Activated T-helper 1 cell treated with anti-CD3 and anti-CD28 coated beads, Interleukin-12 subunit alpha, Interleukin-12 subunit beta, Interleukin-2, Interleukin-4 antibody, amounts not matched to agents 30 ng/mL and 10 ng/mL and 1 ng/mL, durations not matched to agents 14 hours and 24 hours and 36 hours (primary cell): ENCODE results near the gene EIF4G3. TPM values are rescaled to one million over a fixed set of nuclear protein-coding genes. Genes with fewer than 3 reads are reported as not detected.
"Not testable (repeated sequence)": the region's sequence is repeated elsewhere in the genome, so short reads cannot be mapped to it uniquely, and the experiment has no call there.

Source experiments
- DNase-seq: peaks from one replicate; pipeline ENCODE4 v3.0.0; 2021; ENCODE audit warnings: low spot score
- H3K27ac Mint-ChIP-seq: one replicate; pipeline ENCODE4 v1.8.0; 2021; ENCODE audit warnings: mild to moderate bottlenecking, mixed read lengths
- H3K27me3 Mint-ChIP-seq: one replicate; pipeline ENCODE4 v1.8.0; 2022; ENCODE audit warnings: mild to moderate bottlenecking, moderate library complexity, mixed read lengths; ENCODE audit not compliant: insufficient read depth
- H3K36me3 Mint-ChIP-seq: one replicate; pipeline ENCODE4 v1.8.0; 2021; ENCODE audit warnings: low read depth, mixed read lengths
- H3K4me1 Mint-ChIP-seq: one replicate; pipeline ENCODE4 v1.8.0; 2021; ENCODE audit warnings: low read depth, mixed read lengths
- H3K4me3 Mint-ChIP-seq: one replicate; pipeline ENCODE4 v1.8.0; 2021; ENCODE audit warnings: mild to moderate bottlenecking, moderate library complexity, mixed read lengths
- H3K9me3 Mint-ChIP-seq: one replicate; pipeline ENCODE4 v1.8.0; 2021; ENCODE audit warnings: mixed read lengths
- intact Hi-C: fragments of 100-400 bp; cut with micrococcal nuclease; formaldehyde crosslinking; loops from one replicate; pipeline ENCODE4 v1.15.1; 2024
- total RNA-seq: library from RNA; stranded (reverse); gene quantifications from 2 replicates; pipeline ENCODE4 v1.2.3, GENCODE V29; 2022

Gene EIF4G3
- total RNA-seq, 1 donor from 2014 or later = 67.5 TPM

DNA sequence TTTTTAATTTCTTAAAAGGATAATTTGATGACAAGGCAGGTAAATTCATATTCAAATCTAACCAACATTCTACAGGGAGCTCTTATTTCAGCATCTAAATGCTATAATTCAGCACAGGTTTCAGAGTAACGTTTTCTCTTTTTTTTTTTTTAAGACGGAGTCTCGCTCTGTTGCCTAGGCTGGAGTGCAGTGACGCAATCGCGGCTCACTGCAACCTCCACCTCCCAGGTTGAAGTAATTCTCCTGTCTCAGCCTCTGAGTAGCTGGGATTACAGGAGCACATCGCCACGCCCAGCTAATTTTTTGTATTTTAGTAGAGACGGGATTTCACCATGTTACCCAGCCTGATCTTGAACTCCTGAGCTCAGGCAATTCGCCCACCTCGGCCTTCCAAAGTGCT is 66.5 kb downstream of the EIF4G3 start:
- no peak for DNase-seq
- no peak overlapping the region for H3K4me3 Mint-ChIP-seq
- H3K27ac Mint-ChIP-seq = no peak overlapping the region
- intact Hi-C loops = no loop called here
- no peaks in the 10 kb centered on the region for H3K27me3 Mint-ChIP-seq
- peaks cover 3% of the 10 kb centered on the region for H3K36me3 Mint-ChIP-seq
- no peaks in the 10 kb centered on the region for H3K4me1 Mint-ChIP-seq
- no peaks in the 10 kb centered on the region for H3K9me3 Mint-ChIP-seq

GRCh38 chr1:21106709-21107108 is 70.0 kb downstream of the EIF4G3 start:
- no peak for DNase-seq
- Mint-ChIP-seq H3K27ac (no peak overlapping the region), H3K36me3 (peaks cover 12% of the 10 kb centered on the region), H3K4me3 (no peak overlapping the region), H3K27me3 (no peaks in the 10 kb centered on the region), H3K4me1 (no peaks in the 10 kb centered on the region), H3K9me3 (no peaks in the 10 kb centered on the region)
- intact Hi-C loops = no loop called here

DNA sequence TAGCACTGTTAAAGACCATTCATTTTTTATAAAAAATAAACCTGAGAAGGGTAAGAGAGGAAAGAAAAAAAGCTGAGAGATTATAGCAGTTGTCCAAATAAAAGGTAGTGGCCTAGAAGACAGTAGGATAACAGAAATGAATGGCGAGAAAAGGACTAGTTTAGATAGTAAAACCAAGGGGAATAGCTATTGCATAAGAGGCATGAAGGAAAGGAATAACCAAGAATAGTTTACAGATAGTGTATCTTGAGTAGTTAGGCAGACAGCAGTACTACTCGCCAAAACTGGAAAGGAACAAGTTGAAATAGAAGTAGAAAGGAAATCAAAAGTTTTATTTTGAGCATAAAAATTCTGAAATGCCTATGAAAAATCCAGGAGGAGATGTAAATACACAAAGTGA is 70.5 kb downstream of the EIF4G3 start:
- Mint-ChIP-seq H3K36me3 (peaks cover 12% of the 10 kb centered on the region), H3K4me3 (no peak overlapping the region), H3K27ac (no peak overlapping the region), H3K9me3 (no peaks in the 10 kb centered on the region), H3K4me1 (no peaks in the 10 kb centered on the region), H3K27me3 (no peaks in the 10 kb centered on the region)
- DNase-seq = no peak
- intact Hi-C loops = no loop called here

- no peaks in the 10 kb centered on the region for H3K4me1 Mint-ChIP-seq
- peaks cover 11% of the 10 kb centered on the region for H3K36me3 Mint-ChIP-seq
Measured at GRCh38 chr1:21105807-21106206, 70.9 kb downstream of the EIF4G3 start.

GRCh38 chr1:21104683-21105082 is 72.0 kb downstream of the EIF4G3 start:
- Mint-ChIP-seq H3K4me1 (no peaks in the 10 kb centered on the region), H3K27ac (no peak overlapping the region), H3K36me3 (peaks cover 15% of the 10 kb centered on the region), H3K27me3 (no peaks in the 10 kb centered on the region), H3K9me3 (no peaks in the 10 kb centered on the region), H3K4me3 (no peak overlapping the region)
- intact Hi-C loops = no loop called here
- no peak for DNase-seq

More at GRCh38 chr1:21105807-21106206, 70.9 kb downstream of the EIF4G3 start:
- H3K4me3 Mint-ChIP-seq = no peak overlapping the region
- DNase-seq = no peak
- intact Hi-C loops = no loop called here
- H3K9me3 Mint-ChIP-seq = no peaks in the 10 kb centered on the region
- H3K27me3 Mint-ChIP-seq = no peaks in the 10 kb centered on the region
- H3K27ac Mint-ChIP-seq = no peak overlapping the region

- Mint-ChIP-seq H3K9me3 (no peaks in the 10 kb centered on the region), H3K27ac (no peak overlapping the region), H3K4me1 (peaks cover 7% of the 10 kb centered on the region), H3K27me3 (no peaks in the 10 kb centered on the region), H3K36me3 (peaks cover 27% of the 10 kb centered on the region), H3K4me3 (no peak overlapping the region)
- intact Hi-C loops = no loop called here
- DNase-seq = no peak
Measured at GRCh38 chr1:21100481-21100921, 76.2 kb downstream of the EIF4G3 start.

GRCh38 chr1:21099869-21100131 is 76.9 kb downstream of the EIF4G3 start:
- H3K4me3 Mint-ChIP-seq = no peak overlapping the region

DNA sequence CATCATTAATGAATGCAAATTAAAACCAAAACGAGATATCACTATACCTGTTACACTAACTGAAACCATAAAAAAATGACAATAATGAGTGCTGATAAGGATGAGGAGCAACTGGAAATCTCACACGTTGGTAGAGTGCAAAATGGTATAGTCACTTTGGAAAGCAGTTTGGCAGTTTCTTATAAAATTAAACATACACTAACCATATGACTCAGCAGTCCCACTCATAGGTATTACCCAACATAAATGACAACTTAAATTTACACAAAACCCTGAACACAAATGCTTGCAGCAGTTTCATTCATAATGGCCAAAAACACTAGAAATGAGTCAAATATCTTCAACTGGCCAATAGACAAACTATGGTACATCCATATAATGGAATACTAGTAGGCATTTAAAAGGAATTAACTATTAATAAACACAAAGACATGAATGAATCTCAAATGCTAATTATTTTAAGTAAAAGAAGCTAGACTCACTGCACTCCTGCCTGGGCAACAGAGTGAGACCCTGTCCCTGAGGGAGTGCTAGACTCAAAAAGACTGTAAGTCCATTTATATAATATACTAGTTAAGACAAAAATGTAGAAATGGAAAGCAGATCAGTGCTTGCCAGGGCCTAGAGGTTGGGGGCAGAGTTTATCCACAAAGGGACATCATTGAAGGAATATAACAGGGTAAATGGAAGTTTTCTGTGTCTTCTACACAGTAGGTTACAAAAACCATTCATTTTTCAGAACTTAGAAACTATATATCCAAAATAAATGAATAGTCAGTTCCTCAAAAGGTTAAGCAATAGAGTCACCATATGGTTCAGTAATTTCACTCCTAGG is 77.4 kb downstream of the EIF4G3 start:
- Mint-ChIP-seq H3K27ac (no peak overlapping the region), H3K27me3 (no peaks in the 10 kb centered on the region), H3K36me3 (peaks cover 30% of the 10 kb centered on the region), H3K9me3 (peaks cover 5% of the 10 kb centered on the region), H3K4me3 (no peak overlapping the region), H3K4me1 (peaks cover 7% of the 10 kb centered on the region)
- intact Hi-C loops = no loop called here
- DNase-seq = no peak

More at GRCh38 chr1:21099869-21100131, 76.9 kb downstream of the EIF4G3 start:
- Mint-ChIP-seq H3K36me3 (peaks cover 29% of the 10 kb centered on the region), H3K4me1 (peaks cover 7% of the 10 kb centered on the region), H3K27me3 (no peaks in the 10 kb centered on the region), H3K27ac (no peak overlapping the region), H3K9me3 (peaks cover 4% of the 10 kb centered on the region)
- intact Hi-C loops = no loop called here
- DNase-seq = no peak

DNA sequence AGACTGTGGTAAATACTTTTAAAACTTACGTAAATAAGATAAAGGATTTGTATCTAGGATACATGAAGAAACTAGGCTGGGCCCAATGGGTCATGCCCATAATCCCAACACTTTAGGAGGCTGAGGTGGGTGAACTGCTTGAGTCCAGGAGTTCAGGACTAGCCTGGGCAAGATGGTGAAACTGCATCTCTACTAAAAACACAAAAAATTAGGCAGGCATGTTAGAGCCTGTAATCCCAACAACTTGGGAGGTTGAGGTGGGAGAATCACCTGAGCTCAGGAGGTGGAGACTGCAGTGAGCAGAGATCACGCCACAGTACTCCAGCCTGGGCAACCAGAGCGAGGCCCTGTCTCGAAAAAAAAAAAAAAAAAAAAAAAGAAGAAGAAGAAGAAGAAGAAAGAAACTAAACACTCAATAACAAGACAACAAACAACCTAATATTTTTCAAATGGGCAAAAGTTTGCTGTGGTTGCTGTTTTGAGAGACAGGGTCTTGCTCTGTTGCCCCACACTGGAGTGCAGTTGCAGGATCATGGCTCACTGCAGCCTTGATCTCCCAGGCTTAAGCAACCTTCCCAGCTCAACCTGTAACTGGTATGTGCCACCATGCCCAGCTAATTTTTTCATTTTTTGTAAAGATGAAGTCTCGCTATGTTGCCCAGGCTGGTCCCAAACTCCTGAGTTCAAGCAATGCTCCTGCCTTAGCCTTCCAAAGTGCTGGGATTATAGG is 78.3 kb downstream of the EIF4G3 start:
- no peak for DNase-seq
- Mint-ChIP-seq H3K9me3 (peaks cover 5% of the 10 kb centered on the region), H3K4me3 (no peak overlapping the region), H3K4me1 (peaks cover 7% of the 10 kb centered on the region), H3K27ac (no peak overlapping the region), H3K27me3 (no peaks in the 10 kb centered on the region), H3K36me3 (peaks cover 29% of the 10 kb centered on the region)
- intact Hi-C loops = no loop called here

GRCh38 chr1:21097729-21098128 is 79.0 kb downstream of the EIF4G3 start:
- intact Hi-C loops = no loop called here
- H3K9me3 Mint-ChIP-seq = peaks cover 5% of the 10 kb centered on the region
- peaks cover 33% of the 10 kb centered on the region for H3K36me3 Mint-ChIP-seq
- no peak for DNase-seq
- no peaks in the 10 kb centered on the region for H3K27me3 Mint-ChIP-seq
- H3K4me3 Mint-ChIP-seq = no peak overlapping the region
- peaks cover 7% of the 10 kb centered on the region for H3K4me1 Mint-ChIP-seq
- H3K27ac Mint-ChIP-seq = no peak overlapping the region

- H3K27ac Mint-ChIP-seq = no peak overlapping the region
- no peak for DNase-seq
- H3K36me3 Mint-ChIP-seq = peaks cover 41% of the 10 kb centered on the region
- peaks cover 7% of the 10 kb centered on the region for H3K4me1 Mint-ChIP-seq
- intact Hi-C loops = no loop called here
- H3K9me3 Mint-ChIP-seq = peaks cover 5% of the 10 kb centered on the region
- no peak overlapping the region for H3K4me3 Mint-ChIP-seq
- no peaks in the 10 kb centered on the region for H3K27me3 Mint-ChIP-seq
Measured at GRCh38 chr1:21095976-21096375, 80.7 kb downstream of the EIF4G3 start.

DNA sequence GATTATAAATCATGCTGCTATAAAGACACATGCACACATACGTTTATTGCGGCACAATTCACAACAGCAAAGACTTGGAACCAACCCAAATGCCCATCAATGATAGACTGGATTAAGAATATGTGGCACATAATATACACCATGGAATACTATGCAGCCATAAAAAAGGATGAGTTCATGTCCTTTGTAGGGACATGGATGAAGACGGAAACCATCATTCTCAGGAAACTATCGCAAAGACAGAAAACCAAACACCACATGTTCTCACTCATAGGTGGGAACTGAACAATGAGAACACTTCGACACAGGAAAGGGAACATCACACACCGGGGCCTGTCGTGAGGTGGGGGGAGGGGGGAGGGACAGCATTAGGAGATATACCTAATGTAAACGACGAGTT is 82.4 kb downstream of the EIF4G3 start:
- DNase-seq, intact Hi-C loops, H3K9me3 Mint-ChIP-seq, H3K27ac Mint-ChIP-seq, H3K4me3 Mint-ChIP-seq, H3K27me3 Mint-ChIP-seq: not testable (repeated sequence)
- peaks cover 38% of the 10 kb centered on the region for H3K36me3 Mint-ChIP-seq
- peaks cover 21% of the 10 kb centered on the region for H3K4me1 Mint-ChIP-seq

GRCh38 chr1:21093271-21093958 is 83.3 kb downstream of the EIF4G3 start:
- DNase-seq, H3K4me3 Mint-ChIP-seq, intact Hi-C loops, H3K9me3 Mint-ChIP-seq, H3K27me3 Mint-ChIP-seq, H3K27ac Mint-ChIP-seq: not testable (repeated sequence)
- Mint-ChIP-seq H3K36me3 (peaks cover 40% of the 10 kb centered on the region), H3K4me1 (peaks cover 20% of the 10 kb centered on the region)
